Adrenal gland (tissue), 12 donors: Measurements from ENCODE around the gene PCGF3. TPM values are rescaled to one million over a fixed set of nuclear protein-coding genes. Genes with fewer than 3 reads are reported as not detected.
A peak's percentile ranks its signal among the peaks of the same experiment; 100 is the strongest.
"Not testable (repeated sequence)": the region's sequence is repeated elsewhere in the genome, so short reads cannot be mapped to it uniquely, and the experiment has no call there.

Source experiments
- DNase-seq, 7 donors: peaks; one replicate each; pipeline ENCODE4 v3.0.0-alpha.2; 2019 to 2020
- H3K27ac ChIP-seq, 5 donors: fragments of 200-600 bp; sonication (generic) in 4 of 5; 1 replicate in 3 of 5; 2 replicates in 2 of 5; pipeline versions ENCODE4 v1.5.1 to v1.8.0; 2016 to 2020; ENCODE audit warnings: mild to moderate bottlenecking in 1 of 5
- H3K27me3 ChIP-seq: fragments of 200-600 bp; 2 replicates; pipeline ENCODE4 v1.8.0; 2021
- H3K36me3 ChIP-seq, 2 donors: fragments of 200-600 bp; replicated peaks in 1 of 2; 1 replicate in 1 of 2; 2 replicates in 1 of 2; pipeline versions ENCODE4 v1.5.1 to v1.8.0; 2018 to 2022
- H3K4me1 ChIP-seq, 2 donors: fragments of 200-600 bp; replicated peaks in 1 of 2; 1 replicate in 1 of 2; 2 replicates in 1 of 2; pipeline versions ENCODE4 v1.5.1 to v1.8.0; 2018 to 2021
- H3K4me3 ChIP-seq, 4 donors: fragments of 200-600 bp; sonication (generic) in 3 of 4; one replicate each; pipeline ENCODE4 v1.5.1; 2016 to 2018
- H3K9me3 ChIP-seq, 3 donors: fragments of 200-600 bp; sonication (generic) in 1 of 3; replicated peaks in 1 of 3; 1 replicate in 2 of 3; 2 replicates in 1 of 3; pipeline versions ENCODE4 v1.5.1 to v1.8.0; 2016 to 2021
- CTCF ChIP-seq, 6 experiments: fragments of 450-650 bp in 4 of 6; fragments of 200-600 bp in 2 of 6; sonication (generic) in 1 of 6; IDR thresholded peaks; 1 replicate in 5 of 6; 2 replicates in 1 of 6; pipeline versions ENCODE4 v1.5.1 to v1.8.0; 2016 to 2021; ENCODE audit warnings: antibody characterized with exemption in 6 of 6, mild to moderate bottlenecking in 2 of 6, moderate library complexity in 1 of 6
- POLR2A ChIP-seq, 2 donors: fragments of 450-650 bp; IDR thresholded peaks; one replicate each; pipeline ENCODE4 v1.6.1; 2017; ENCODE audit warnings: antibody characterized with exemption in 2 of 2, mild to moderate bottlenecking in 2 of 2, moderate library complexity in 1 of 2
- WGBS, 4 donors: extraction: QIAGEN DNeasy Blood & Tissue Kit in 2 of 4; methylation state at CpG; one replicate each; pipeline versions ENCODE4 v1.1.5 to v1.1.7; 2013 to 2017; 5-methylcytosine and 5-hydroxymethylcytosine counted together
- intact Hi-C, 2 donors: fragments of 100-400 bp; cut with DNase I; formaldehyde crosslinking; loops; one replicate each; pipeline versions ENCODE4 v1.14.1 to v1.15.0; 2022 to 2023
- polyA plus RNA-seq, 3 donors: library from polyadenylated mRNA; stranded (reverse); fragments of 200-250 nt in 2 of 3; fragments of 350-450 nt in 1 of 3; fragmentation: Illumina TruSeq in 1 of 3; extraction: RNeasy Lipid Tissue Mini Kit (QIAGEN cat#74804) in 1 of 3; gene quantifications; one replicate each; pipeline ENCODE4 v1.2.3, GENCODE V29; 2013 to 2014
- total RNA-seq, 9 donors: library from RNA; depleted of rRNA in 4 of 9; stranded (reverse); fragments of >200 nt in 4 of 9; fragments of 120-200 nt in 1 of 9; fragmentation: NEBNext Ultra II Directional in 1 of 9; extraction: Animal tissue kit (Norgen Biotek cat#: 25700) in 1 of 9; gene quantifications; one replicate each; pipeline versions ENCODE4 v1.1.0 to v1.2.4, GENCODE V29; 2013 to 2023
- donor health status: healthy with polysubstance abuse.
- donor health status: Bipolar disorder and iron deficiency.
- donor health status: DM: yes; HTN: yes; CAD: no.
- donor health status: DM: no; HTN: no; CAD: no.
- donor health status: DM: no; HTN: no; CAD: no.
- donor health status: DM: yes; HTN: yes; CAD: no.

The PCGF3 gene
- total and polyA plus RNA-seq, 12 donors = 26.4 to 178 (median 70.7) TPM

GRCh38 chr4:704198-704891 is 1.3 kb upstream of the PCGF3 start:
- Histone ChIP-seq H3K27me3 (no peaks in the 10 kb centered on the region), H3K4me3 (no peak overlapping the region), H3K9me3 (no peaks in the 10 kb centered on the region), H3K27ac (no peak overlapping the region), H3K36me3 (no peaks in the 10 kb centered on the region), H3K4me1 (peaks cover 20% of the 10 kb centered on the region in 2 donors)
- TF ChIP-seq POLR2A (IDR thresholded peaks at IDR 0.05) (no peak), CTCF (IDR thresholded peaks at IDR 0.05) (no peak)
- intact Hi-C loops = no loop called here
- DNase-seq = peak in 3 of 7 donors; percentile 28 to 53 (median 47)
- WGBS, 4 donors = 90 to 94% (median 91%) methylated on average over 19 to 46 of the region's 46 CpGs

GRCh38 chr4:704971-705277 is 708 bp upstream of the PCGF3 start:
- Histone ChIP-seq H3K4me3 (peak overlapping the region in 2 of 4 donors; percentile 51 to 84), H3K27me3 (no peaks in the 10 kb centered on the region), H3K27ac (peak overlapping the region in 2 of 5 donors; percentile 78 to 89), H3K4me1 (peaks cover 22 to 25% of the 10 kb centered on the region in 2 donors), H3K9me3 (no peaks in the 10 kb centered on the region), H3K36me3 (no peaks in the 10 kb centered on the region)
- WGBS, 4 donors = 89 to 96% (median 93%) methylated on average over 1 of the region's 1 CpG
- no peak for DNase-seq
- intact Hi-C loops = no loop called here
- TF ChIP-seq POLR2A (IDR thresholded peaks at IDR 0.05) (no peak), CTCF (IDR thresholded peaks at IDR 0.05) (no peak)

GRCh38 chr4:706083-706633 is 526 bp downstream of the PCGF3 start:
- Histone ChIP-seq H3K27ac (peak overlapping the region; percentile 65 to 89 (median 78)), H3K4me1 (peaks cover 25 to 33% of the 10 kb centered on the region in 2 donors), H3K4me3 (peak overlapping the region; percentile 30 to 84 (median 62))
- H3K36me3 ChIP-seq, DNase-seq, H3K27me3 ChIP-seq, intact Hi-C loops, H3K9me3 ChIP-seq: not testable (repeated sequence)
- WGBS, 4 donors = 2 to 20% (median 5%) methylated on average over 2 to 21 of the region's 21 CpGs

GRCh38 chr4:706834-707598 is 1.4 kb downstream of the PCGF3 start:
- TF ChIP-seq CTCF (IDR thresholded peaks at IDR 0.05) (no peak), POLR2A (IDR thresholded peaks at IDR 0.05) (no peak)
- intact Hi-C loops = no loop called here
- H3K4me1 ChIP-seq = peaks cover 25 to 34% of the 10 kb centered on the region in 2 donors
- H3K27me3 ChIP-seq = no peaks in the 10 kb centered on the region
- DNase-seq = no peak
- peak overlapping the region in 3 of 5 donors; percentile 9 to 49 (median 38) for H3K27ac ChIP-seq
- no peaks in the 10 kb centered on the region for H3K9me3 ChIP-seq
- no peaks in the 10 kb centered on the region for H3K36me3 ChIP-seq
- H3K4me3 ChIP-seq = peak overlapping the region in 3 of 4 donors; percentile 9 to 84 (median 16)
- WGBS, 4 donors = 18 to 35% (median 27%) methylated on average over 6 to 19 of the region's 21 CpGs
